ENCODE results near the gene CNTNAP5.

DNA sequence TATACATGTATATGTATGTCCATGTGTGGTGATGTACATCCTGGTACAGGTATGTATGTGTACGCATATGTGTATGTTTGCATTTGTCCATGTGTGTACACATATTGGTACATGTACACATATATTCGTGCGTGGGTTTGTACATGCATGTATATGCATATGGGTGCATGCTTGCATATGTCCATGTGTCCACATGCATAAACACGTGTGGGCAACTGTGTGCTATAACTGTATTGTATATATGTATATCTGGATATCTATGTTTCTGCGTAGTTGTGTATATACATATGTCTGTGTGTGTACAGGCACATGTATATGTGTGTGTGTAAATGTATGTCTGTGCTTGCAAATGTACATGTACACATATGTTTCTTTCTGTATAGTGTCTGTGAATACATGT, 858.5 kb downstream of the CNTNAP5 start:
- TF ChIP-seq, protein P1, sequence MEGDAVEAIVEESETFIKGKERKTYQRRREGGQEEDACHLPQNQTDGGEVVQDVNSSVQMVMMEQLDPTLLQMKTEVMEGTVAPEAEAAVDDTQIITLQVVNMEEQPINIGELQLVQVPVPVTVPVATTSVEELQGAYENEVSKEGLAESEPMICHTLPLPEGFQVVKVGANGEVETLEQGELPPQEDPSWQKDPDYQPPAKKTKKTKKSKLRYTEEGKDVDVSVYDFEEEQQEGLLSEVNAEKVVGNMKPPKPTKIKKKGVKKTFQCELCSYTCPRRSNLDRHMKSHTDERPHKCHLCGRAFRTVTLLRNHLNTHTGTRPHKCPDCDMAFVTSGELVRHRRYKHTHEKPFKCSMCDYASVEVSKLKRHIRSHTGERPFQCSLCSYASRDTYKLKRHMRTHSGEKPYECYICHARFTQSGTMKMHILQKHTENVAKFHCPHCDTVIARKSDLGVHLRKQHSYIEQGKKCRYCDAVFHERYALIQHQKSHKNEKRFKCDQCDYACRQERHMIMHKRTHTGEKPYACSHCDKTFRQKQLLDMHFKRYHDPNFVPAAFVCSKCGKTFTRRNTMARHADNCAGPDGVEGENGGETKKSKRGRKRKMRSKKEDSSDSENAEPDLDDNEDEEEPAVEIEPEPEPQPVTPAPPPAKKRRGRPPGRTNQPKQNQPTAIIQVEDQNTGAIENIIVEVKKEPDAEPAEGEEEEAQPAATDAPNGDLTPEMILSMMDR (IDR thresholded peaks at IDR 0.05; ENCODE audit: low read length) = no peak
- no peak for TF ChIP-seq EZH2 (optimal IDR thresholded peaks at IDR 0.05; ENCODE audit: low read depth, low read length)

Measured in MM.1S (cell line).